Left kidney (tissue), 2 donors: Measurements from ENCODE around the gene CD7. TPM values are rescaled to one million over a fixed set of nuclear protein-coding genes. Genes with fewer than 3 reads are reported as not detected.

Experiments used
- DNase-seq: peaks from one replicate; pipeline ENCODE4 v3.0.0-alpha.2; 2013
- polyA plus RNA-seq: library from polyadenylated mRNA; unstranded; fragments of 120-200 nt; gene quantifications from one replicate; pipeline ENCODE4 v1.2.1, GENCODE V29; 2013; ENCODE audit not compliant: insufficient read length

The CD7 gene
- polyA plus RNA-seq, 1 donor, result 0.18 TPM

GRCh38 chr17:82314727-82315605, 2.4 kb downstream of the CD7 start:
- no peak for DNase-seq

GRCh38 chr17:82314012-82314726, 3.2 kb downstream of the CD7 start:
- no peak for DNase-seq

GRCh38 chr17:82313195-82314011, 4.0 kb downstream of the CD7 start:
- no peak for DNase-seq

- no peak for DNase-seq
Measured at GRCh38 chr17:82311971-82312370, 5.4 kb downstream of the CD7 start.

GRCh38 chr17:82310877-82311276, 6.5 kb downstream of the CD7 start:
- no peak for DNase-seq

GRCh38 chr17:82309656-82310570, 7.5 kb downstream of the CD7 start:
- DNase-seq, result no peak

GRCh38 chr17:82305727-82306300, 11.6 kb downstream of the CD7 start:
- no peak for DNase-seq

- DNase-seq, result no peak
Measured at GRCh38 chr17:82304826-82305726, 12.3 kb downstream of the CD7 start.

- no peak for DNase-seq
Measured at GRCh38 chr17:82303944-82304808, 13.2 kb downstream of the CD7 start.

- DNase-seq, result no peak
Measured at GRCh38 chr17:82302991-82303943, 14.1 kb downstream of the CD7 start.

GRCh38 chr17:82302568-82302963, 14.8 kb downstream of the CD7 start:
- no peak for DNase-seq

GRCh38 chr17:82301916-82302567, 15.4 kb downstream of the CD7 start:
- DNase-seq, result no peak

GRCh38 chr17:82301300-82301915, 16.0 kb downstream of the CD7 start:
- DNase-seq, result no peak

GRCh38 chr17:82300707-82301270, 16.6 kb downstream of the CD7 start:
- no peak for DNase-seq

GRCh38 chr17:82300228-82300627, 17.2 kb downstream of the CD7 start:
- no peak for DNase-seq

- DNase-seq, result no peak
Measured at GRCh38 chr17:82299452-82299851, 18.0 kb downstream of the CD7 start.
